Stomach (tissue), 4 donors: ENCODE data around the gene MZB1.

Source experiments
- POLR2A ChIP-seq, 4 donors: fragments of 450-650 bp; IDR thresholded peaks; one replicate each; pipeline ENCODE4 v1.6.1; 2016; ENCODE audit warnings: antibody characterized with exemption in 4 of 4, control low read depth in 2 of 4, mild to moderate bottlenecking in 1 of 4, moderate library complexity in 1 of 4
- TF ChIP-seq, protein P1 (sequence below), 7 experiments: fragments of 450-650 bp in 4 of 7; fragments of 200-600 bp in 3 of 7; sonication (generic) in 3 of 7; IDR thresholded peaks; one replicate each; pipeline ENCODE4 v1.5.1; 2016 to 2019; ENCODE audit warnings: antibody characterized with exemption in 7 of 7, control low read depth in 2 of 7, mild to moderate bottlenecking in 1 of 7

DNA sequence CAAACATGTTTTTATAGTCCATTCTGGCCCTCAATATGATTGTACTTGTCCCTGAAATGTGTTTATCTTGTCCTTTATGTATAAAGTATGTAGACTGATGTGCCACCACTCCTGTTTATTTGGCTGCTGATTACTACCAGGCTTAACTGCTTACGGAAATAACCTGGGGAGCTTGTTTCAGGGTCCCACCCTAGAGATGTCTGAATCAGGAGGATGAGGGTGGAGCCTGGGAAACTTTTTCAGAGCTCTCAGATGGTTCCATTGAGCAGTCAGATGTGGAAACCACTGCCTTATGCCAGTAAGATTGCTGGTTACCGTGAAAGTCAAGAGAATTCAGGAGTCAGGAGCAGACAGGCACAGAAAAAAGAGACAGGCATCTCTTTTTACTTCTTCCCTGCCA lies 25.8 kb downstream of the MZB1 start:
- no peak for TF ChIP-seq POLR2A (IDR thresholded peaks at IDR 0.05)
- TF ChIP-seq, protein P1, sequence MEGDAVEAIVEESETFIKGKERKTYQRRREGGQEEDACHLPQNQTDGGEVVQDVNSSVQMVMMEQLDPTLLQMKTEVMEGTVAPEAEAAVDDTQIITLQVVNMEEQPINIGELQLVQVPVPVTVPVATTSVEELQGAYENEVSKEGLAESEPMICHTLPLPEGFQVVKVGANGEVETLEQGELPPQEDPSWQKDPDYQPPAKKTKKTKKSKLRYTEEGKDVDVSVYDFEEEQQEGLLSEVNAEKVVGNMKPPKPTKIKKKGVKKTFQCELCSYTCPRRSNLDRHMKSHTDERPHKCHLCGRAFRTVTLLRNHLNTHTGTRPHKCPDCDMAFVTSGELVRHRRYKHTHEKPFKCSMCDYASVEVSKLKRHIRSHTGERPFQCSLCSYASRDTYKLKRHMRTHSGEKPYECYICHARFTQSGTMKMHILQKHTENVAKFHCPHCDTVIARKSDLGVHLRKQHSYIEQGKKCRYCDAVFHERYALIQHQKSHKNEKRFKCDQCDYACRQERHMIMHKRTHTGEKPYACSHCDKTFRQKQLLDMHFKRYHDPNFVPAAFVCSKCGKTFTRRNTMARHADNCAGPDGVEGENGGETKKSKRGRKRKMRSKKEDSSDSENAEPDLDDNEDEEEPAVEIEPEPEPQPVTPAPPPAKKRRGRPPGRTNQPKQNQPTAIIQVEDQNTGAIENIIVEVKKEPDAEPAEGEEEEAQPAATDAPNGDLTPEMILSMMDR (IDR thresholded peaks at IDR 0.05) = no peak
